Stimulated activated CD4-positive, alpha-beta T cell treated with anti-CD3 and anti-CD28 coated beads, Interleukin-15, amount 100 ng/mL, for 48 hours (primary cell): ENCODE data around the gene AHCYL1.

Experiments
- DNase-seq, 2 donors: peaks; one replicate each; pipeline ENCODE4 v3.0.0-alpha.2; 2020; ENCODE audit warnings: low read depth in 2 of 2

Gene AHCYL1

DNA sequence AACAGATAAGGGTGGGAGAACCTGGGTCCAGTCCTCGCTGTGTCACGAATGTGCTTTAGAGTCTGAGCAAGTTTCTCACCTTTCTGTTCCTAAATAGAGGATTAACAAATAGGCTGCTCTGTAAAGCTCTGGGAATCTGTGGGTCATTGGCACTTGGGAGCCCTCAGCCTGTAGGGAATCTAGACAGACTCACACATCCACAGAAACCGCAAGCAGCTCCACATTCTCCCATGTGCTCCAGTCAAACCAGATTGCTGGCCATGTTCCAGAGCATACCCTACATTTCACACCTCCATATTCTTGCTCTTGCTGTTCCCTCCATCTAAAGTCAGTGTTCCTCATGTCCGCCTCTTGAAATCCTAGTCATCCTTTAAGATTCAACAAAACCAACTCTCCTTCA lies 7.8 kb upstream of the AHCYL1 start:
- DNase-seq = no peak

GRCh38 chr1:109977225-109977624 lies 7.3 kb upstream of the AHCYL1 start:
- DNase-seq = no peak

GRCh38 chr1:109977657-109978378 lies 6.7 kb upstream of the AHCYL1 start:
- no peak for DNase-seq

DNA sequence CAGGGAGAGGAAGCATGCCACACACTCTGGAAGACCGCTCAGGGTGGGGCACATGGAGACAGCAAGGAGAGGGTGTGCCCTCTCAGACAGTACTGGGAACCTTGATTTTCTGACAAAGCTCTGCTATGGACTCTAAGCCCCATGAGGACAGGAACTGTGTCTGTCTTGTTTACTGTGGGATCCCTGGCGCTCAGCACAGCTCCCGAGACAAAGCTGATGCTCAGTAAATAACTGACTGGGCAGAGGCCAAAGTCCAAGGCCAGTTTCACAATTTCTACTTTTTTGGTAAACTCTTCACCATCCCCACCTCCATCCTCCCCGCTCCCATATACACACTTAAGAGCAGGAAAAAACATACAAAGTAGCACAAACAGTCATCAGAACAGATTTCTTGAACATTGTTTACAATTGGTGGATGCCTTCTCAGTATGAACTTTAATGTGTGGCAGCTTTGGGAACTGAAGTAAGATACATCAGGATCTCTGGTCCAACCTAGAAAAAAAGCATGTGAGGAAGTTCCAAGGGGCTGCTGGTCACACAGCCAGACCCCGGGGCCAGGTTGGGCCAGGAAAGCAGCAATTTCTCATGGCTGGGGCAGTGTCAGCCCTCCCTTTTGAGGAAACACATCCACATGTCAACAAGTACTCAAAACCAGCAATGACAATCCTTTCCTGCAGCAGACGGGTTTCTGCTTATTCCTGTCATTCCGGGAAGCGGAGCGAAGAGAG lies 5.6 kb upstream of the AHCYL1 start:
- DNase-seq = no peak

- no peak for DNase-seq
Measured at GRCh38 chr1:109979489-109980091, 5.0 kb upstream of the AHCYL1 start.

- DNase-seq = peak in 1 of 2 donors; percentile 10
Measured at GRCh38 chr1:109980324-109981003, 4.1 kb upstream of the AHCYL1 start.

GRCh38 chr1:109981004-109981335 lies 3.6 kb upstream of the AHCYL1 start:
- no peak for DNase-seq

DNA sequence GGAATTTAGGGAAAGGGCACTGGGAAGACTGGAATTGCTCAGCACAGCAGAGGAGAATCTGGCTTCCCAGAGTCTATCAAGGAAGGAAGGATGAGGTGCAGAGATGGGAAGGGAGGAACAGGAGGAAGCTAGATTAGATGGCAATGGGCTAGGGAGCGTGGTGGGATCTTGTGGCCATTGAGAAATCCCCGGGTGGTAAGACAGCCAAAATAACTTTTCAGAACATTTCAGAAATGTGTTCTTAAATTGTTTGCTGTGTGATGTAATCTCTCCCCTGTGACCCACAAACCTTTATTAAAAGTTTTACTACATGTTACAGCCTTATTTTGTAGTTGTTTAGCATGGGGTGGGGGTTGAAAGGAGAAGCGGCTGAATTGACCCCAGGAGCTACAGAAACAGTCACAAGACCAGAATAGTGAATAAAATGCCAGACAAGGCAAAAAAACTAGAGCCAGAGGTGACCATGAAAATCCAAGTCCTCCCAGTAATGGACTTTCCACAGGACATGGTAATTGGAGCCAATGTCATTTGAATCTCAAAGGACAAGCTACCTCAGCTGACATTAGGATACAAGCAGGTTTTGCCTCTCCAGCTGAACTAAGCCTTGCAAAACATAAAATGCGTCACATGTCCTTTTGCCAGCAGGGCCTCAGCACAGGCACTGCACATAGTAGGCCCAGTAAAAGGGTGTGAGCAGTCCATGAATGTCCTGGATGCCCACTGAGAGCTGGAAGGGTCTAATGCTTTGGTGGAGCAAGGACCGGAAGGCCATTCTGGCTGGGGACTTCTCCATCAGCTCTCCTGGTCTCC lies 980 bp upstream of the AHCYL1 start:
- no peak for DNase-seq

GRCh38 chr1:109984190-109984455 lies 442 bp upstream of the AHCYL1 start:
- DNase-seq = no peak

DNA sequence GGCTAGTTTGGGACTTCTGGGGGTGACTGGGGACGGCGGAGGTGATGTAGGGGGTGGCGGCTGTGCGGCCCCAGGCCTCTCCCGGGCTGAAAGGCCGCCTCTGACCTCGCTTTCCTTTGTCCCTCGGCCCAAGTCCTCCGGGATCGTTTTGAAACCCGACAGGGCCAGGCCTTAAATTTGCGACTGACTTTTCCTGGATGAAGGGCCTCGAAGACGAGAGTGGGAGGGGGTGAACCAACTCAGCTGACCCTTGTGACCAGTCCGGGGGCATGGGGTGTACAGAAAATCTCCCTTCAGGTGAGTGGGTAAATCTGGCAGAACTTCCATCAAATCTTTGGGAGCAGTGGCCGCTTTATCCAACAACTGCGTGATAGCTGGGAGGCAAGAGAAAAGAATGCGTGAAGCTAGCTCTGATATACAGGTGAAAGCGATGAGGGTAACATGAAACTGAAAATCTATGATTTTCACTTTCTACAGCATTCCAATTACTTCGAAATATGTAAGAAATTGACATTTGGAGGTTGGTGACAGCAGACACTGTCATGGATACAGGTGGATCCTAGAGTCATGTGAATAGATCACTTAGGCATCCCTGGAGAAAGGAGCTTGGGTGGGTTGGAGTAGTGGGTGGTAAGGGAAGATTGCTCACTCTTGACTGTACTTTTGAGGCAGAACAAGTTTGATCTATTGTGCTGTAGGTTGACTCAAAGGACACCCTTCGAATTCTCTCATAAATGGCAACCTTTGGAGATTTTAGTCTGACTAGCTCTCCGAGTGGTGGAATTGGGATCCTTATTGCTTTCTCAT lies 885 bp downstream of the AHCYL1 start:
- no peak for DNase-seq

DNA sequence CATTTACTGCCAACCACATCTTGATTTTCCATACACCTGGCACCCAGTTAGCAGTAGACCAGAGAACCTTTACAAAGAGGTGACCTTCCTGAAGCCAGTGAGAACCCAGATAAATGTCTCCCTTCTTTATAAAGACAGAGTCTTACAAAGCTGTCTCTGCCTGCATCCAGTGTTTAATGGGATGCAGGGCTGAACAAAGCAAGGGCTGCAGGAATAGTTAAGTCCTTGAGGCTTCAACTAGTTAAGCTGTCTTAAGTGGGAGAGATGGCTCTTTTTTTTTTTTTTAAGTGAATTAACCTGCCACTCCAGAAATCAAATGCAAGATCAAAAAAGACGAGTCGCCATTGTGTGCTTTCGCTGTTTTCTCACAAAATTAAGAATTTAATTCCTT lies 1.5 kb downstream of the AHCYL1 start:
- DNase-seq = no peak

- no peak for DNase-seq
Measured at GRCh38 chr1:109988349-109988914, 3.9 kb downstream of the AHCYL1 start.

DNA sequence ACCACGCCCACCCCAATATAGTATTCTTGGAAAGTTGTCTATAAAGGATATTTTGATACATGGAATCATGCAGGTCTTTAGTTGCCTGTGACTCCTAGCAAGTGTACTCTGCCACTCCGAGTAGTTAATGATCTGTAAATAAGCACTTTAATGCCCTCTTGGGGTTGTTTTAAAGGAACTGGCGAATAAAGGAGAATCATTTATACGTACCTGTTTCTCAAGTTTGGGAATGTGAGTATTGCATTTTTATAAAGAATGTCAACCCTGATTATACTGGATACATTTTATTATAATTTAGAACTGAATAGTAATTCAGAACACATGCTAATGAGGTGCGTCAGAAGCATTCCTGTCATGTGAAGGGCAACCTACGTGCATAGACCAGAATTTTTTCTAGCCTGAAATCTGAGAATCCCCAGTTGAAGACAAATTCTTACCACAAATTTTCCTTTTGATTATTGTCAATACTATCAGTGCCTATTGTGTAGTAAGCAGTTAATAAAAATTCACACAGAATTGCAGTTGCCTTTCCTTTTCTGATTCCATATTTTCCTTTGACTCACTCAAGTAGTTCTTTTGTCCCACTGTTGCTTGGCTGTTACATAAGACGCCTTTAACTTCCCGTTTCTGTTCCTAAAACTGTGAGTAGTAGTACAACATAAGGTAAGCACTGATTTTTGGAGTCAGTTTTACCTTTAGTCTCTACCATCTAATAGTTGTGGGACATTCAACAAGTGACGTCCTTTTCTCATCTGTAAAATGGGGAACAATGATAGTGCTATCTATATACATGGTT lies 5.1 kb downstream of the AHCYL1 start:
- DNase-seq = no peak

- DNase-seq = no peak
Measured at GRCh38 chr1:109990302-109990653, 5.7 kb downstream of the AHCYL1 start.

- no peak for DNase-seq
Measured at GRCh38 chr1:109991400-109991925, 6.9 kb downstream of the AHCYL1 start.

- no peak for DNase-seq
Measured at GRCh38 chr1:109993885-109994284, 9.3 kb downstream of the AHCYL1 start.

DNA sequence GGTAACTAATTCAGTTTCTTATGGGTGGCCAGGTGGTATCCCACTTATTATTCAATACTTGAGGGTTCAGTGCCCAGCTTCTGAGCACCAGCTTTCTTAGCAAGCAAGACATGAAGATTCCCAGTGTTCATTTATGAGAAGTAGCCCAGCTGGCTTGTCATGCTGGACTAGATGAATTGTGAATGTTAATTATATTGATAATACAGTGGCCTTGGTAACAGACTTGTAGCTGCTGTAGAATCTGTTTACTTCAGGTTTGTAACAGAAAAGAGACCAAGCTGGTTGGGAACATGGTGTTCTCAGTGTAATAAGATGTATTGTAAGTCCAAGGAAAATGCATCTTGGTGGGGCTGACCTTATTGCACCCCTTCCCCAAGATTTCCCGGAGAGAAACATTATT lies 10.1 kb downstream of the AHCYL1 start:
- DNase-seq = no peak

- DNase-seq = no peak
Measured at GRCh38 chr1:109995536-109995935, 11.0 kb downstream of the AHCYL1 start.

- no peak for DNase-seq
Measured at GRCh38 chr1:109996476-109996875, 11.9 kb downstream of the AHCYL1 start.
